GM18907 (cell line): Measurements from ENCODE around the gene CEP63.

Source experiments
- ATAC-seq: cut with Tn5 transposase; IDR thresholded peaks from one replicate; pipeline ENCODE4 v1.9.1; 2021; ENCODE audit warnings: mild to moderate bottlenecking, moderate library complexity; ENCODE audit not compliant: unreplicated experiment

The CEP63 gene

GRCh38 chr3:134607054-134608022, 121.5 kb downstream of the CEP63 start:
- no peak for ATAC-seq

GRCh38 chr3:134608023-134608770, 122.3 kb downstream of the CEP63 start:
- ATAC-seq: no peak

GRCh38 chr3:134608771-134609435, 123.0 kb downstream of the CEP63 start:
- ATAC-seq: no peak

- no peak for ATAC-seq
These were observed 124.1 kb downstream of the CEP63 start for GRCh38 chr3:134609821-134610431.

GRCh38 chr3:134610432-134611385, 124.9 kb downstream of the CEP63 start:
- ATAC-seq: no peak

- no peak for ATAC-seq
These were observed 125.7 kb downstream of the CEP63 start for GRCh38 chr3:134611516-134611915.

- ATAC-seq: no peak
These were observed 127.2 kb downstream of the CEP63 start for GRCh38 chr3:134613006-134613520.

- no peak for ATAC-seq
These were observed 129.1 kb downstream of the CEP63 start for GRCh38 chr3:134614955-134615354.

- ATAC-seq: no peak
These were observed 129.9 kb downstream of the CEP63 start for GRCh38 chr3:134615743-134616142.

GRCh38 chr3:134617608-134618477, 132.0 kb downstream of the CEP63 start:
- no peak for ATAC-seq

GRCh38 chr3:134618478-134619300, 132.8 kb downstream of the CEP63 start:
- no peak for ATAC-seq

GRCh38 chr3:134619301-134619615, 133.4 kb downstream of the CEP63 start:
- ATAC-seq: no peak

GRCh38 chr3:134619884-134620445, 134.1 kb downstream of the CEP63 start:
- no peak for ATAC-seq

GRCh38 chr3:134620476-134621115, 134.7 kb downstream of the CEP63 start:
- ATAC-seq: no peak

- ATAC-seq: no peak
These were observed 136.0 kb downstream of the CEP63 start for GRCh38 chr3:134621854-134622253.

GRCh38 chr3:134622806-134623365, 137.0 kb downstream of the CEP63 start:
- ATAC-seq: no peak
